Measurements from ENCODE around the gene LDLRAD2. TPM values are rescaled to one million over a fixed set of nuclear protein-coding genes. Genes with fewer than 3 reads are reported as not detected.

LDLRAD2 gene
- total and polyA plus RNA-seq, 10 of the 15 experiments (the other 5 are each of a cell fraction or from before 2014, with no cell fraction given), result 0.04 to 0.23 (median 0.11) TPM; not detected in 7

- TF ChIP-seq SKIL (IDR thresholded peaks at IDR 0.05; ENCODE audit: low read depth, poor library complexity, severe bottlenecking) (peak; percentile 52), ATF2 (IDR thresholded peaks at IDR 0.05; ENCODE audit: low read length) (peak; percentile 59; the same call in 1 of the 2 replicates), NBN (IDR thresholded peaks at IDR 0.05) (peak; percentile 97), ETV6 (conservative IDR thresholded peaks at IDR 0.05 in 1 of 2, IDR thresholded peaks at IDR 0.05 in 1 of 2; ENCODE audit: borderline replicate concordance in 1 of 2, low read depth in 1 of 2) (0 out of 4 replicates have a peak, but pooled peaks of 1 of the 2 experiments have one; percentile 16), ZBTB40 (IDR thresholded peaks at IDR 0.05; ENCODE audit: borderline replicate concordance) (peak; percentile 81; the same call in 1 of the 2 replicates), PAX5 (IDR thresholded peaks at IDR 0.05; ENCODE audit: borderline replicate concordance, low read depth, low read length) (peak; percentile 22; the same call in 1 of the 2 replicates), ATF3 (IDR thresholded peaks at IDR 0.05; ENCODE audit: borderline replicate concordance, extremely low read depth, low read depth, low read length) (peak; percentile 69; the same call in 1 of the 2 replicates), POLR2AphosphoS2 (IDR thresholded peaks at IDR 0.05; ENCODE audit: low read depth, low read length) (peak; percentile 98), NKRF (conservative IDR thresholded peaks at IDR 0.05) (peak; percentile 65), ZNF592 (IDR thresholded peaks at IDR 0.05) (0 out of 2 replicates have a peak, but pooled peaks have one; percentile 16)
These were observed 29.0 kb upstream of the LDLRAD2 start, which contains the start of gene USP48 (continued) for GRCh38 chr1:21782868-21783678.

All from GM12878 (cell line).